ELF-1 (cell line): Measurements from ENCODE around the gene TAS1R1.

Experiments used
- DNase-seq: peaks from one replicate; pipeline ENCODE4 v3.0.0-alpha.2; 2016; ENCODE audit warnings: low read depth, low spot score

The TAS1R1 gene

GRCh38 chr1:6570987-6571386 lies 15.9 kb downstream of the TAS1R1 start:
- no peak for DNase-seq

- no peak for DNase-seq
These were observed 17.7 kb downstream of the TAS1R1 start for GRCh38 chr1:6572653-6573383.

- no peak for DNase-seq
These were observed 19.0 kb downstream of the TAS1R1 start for GRCh38 chr1:6574025-6574620.

GRCh38 chr1:6574818-6575217 lies 19.7 kb downstream of the TAS1R1 start:
- no peak for DNase-seq

GRCh38 chr1:6577831-6578525 lies 22.9 kb downstream of the TAS1R1 start:
- DNase-seq = no peak

- no peak for DNase-seq
These were observed 23.7 kb downstream of the TAS1R1 start for GRCh38 chr1:6578624-6579373.

- peak; percentile 99 for DNase-seq
These were observed 24.4 kb downstream of the TAS1R1 start, which contains the start of gene ZBTB48 for GRCh38 chr1:6579374-6580118. Gene ZBTB48 (plus strand): TSS chr1:6579994. CDS start chr1:6580610, 616 bp downstream.

GRCh38 chr1:6580119-6580592 lies 25.0 kb downstream of the TAS1R1 start:
- no peak for DNase-seq

- peak; percentile 50 for DNase-seq
These were observed 25.7 kb downstream of the TAS1R1 start for GRCh38 chr1:6580593-6581409.

- DNase-seq = no peak
These were observed 26.6 kb downstream of the TAS1R1 start for GRCh38 chr1:6581561-6582305.

GRCh38 chr1:6582370-6582769 lies 27.3 kb downstream of the TAS1R1 start:
- no peak for DNase-seq

GRCh38 chr1:6584126-6585080 lies 29.3 kb downstream of the TAS1R1 start:
- DNase-seq = no peak

- DNase-seq = no peak
These were observed 30.1 kb downstream of the TAS1R1 start for GRCh38 chr1:6585081-6585722.

- no peak for DNase-seq
These were observed 30.7 kb downstream of the TAS1R1 start for GRCh38 chr1:6585841-6586240.

- DNase-seq = no peak
These were observed 31.3 kb downstream of the TAS1R1 start for GRCh38 chr1:6586404-6586816.

- no peak for DNase-seq
These were observed 32.3 kb downstream of the TAS1R1 start for GRCh38 chr1:6587261-6588005.
